Dermis blood vessel endothelial cell (primary cell): Measurements from ENCODE around the gene SCYL3. TPM values are rescaled to one million over a fixed set of nuclear protein-coding genes. Genes with fewer than 3 reads are reported as not detected.
"Not testable (repeated sequence)": the region's sequence is repeated elsewhere in the genome, so short reads cannot be mapped to it uniquely, and the experiment has no call there.

Experiments used
- DNase-seq: peaks from one replicate; pipeline ENCODE4 v3.0.0; 2010
- total RNA-seq: library from RNA; depleted of rRNA; stranded (reverse); fragments of >200 nt; gene quantifications from 2 replicates; pipeline ENCODE4 v1.2.3, GENCODE V29; 2014

The SCYL3 gene, protein sequence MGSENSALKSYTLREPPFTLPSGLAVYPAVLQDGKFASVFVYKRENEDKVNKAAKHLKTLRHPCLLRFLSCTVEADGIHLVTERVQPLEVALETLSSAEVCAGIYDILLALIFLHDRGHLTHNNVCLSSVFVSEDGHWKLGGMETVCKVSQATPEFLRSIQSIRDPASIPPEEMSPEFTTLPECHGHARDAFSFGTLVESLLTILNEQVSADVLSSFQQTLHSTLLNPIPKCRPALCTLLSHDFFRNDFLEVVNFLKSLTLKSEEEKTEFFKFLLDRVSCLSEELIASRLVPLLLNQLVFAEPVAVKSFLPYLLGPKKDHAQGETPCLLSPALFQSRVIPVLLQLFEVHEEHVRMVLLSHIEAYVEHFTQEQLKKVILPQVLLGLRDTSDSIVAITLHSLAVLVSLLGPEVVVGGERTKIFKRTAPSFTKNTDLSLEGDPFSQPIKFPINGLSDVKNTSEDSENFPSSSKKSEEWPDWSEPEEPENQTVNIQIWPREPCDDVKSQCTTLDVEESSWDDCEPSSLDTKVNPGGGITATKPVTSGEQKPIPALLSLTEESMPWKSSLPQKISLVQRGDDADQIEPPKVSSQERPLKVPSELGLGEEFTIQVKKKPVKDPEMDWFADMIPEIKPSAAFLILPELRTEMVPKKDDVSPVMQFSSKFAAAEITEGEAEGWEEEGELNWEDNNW
- total RNA-seq = 8.3 and 11.6 TPM in 2 replicates

DNA sequence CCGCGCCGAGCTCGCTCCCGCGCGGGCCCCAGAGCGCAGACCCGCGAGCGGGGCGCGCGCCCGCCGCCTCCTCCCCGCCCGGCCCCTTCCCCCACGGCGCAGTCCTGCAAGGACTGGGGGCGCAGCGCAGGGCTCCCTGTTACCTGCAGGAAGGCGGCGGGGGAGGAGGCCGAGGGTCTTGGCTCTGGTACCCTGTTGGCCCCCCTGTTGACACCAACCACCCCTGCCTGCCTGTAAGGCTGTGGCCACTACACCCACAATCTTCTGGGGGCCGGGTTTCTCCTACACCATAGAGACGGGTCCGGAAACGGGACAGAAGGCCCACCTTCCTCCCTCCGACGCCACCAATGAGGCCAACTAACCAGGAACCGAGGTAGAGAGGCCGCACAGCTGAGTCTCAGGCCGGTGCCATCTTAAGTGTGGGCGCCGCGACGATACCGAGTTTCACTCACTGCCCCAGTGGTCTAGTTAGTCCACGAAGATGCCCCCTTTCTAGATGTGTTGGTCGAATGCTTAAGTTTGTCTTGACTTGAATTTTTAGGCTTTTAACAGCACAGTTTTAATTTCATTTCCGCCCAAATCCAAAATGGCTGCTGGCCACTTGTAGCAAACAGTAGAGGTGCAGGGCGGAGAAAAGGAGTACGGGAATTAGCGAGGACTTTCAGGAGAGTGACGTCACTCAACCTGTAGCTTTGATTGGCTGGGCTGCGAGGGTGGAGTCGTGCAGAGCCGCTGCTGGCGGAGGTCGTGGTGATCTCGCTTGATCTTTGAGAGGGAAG lies at the start of gene SCYL3:
Gene SCYL3 (minus strand): TSS at position 252 of the 779 bp plus-strand sequence. CDS start 5,056 bp downstream, outside the sequence.
- peak; percentile 98 for DNase-seq

DNA sequence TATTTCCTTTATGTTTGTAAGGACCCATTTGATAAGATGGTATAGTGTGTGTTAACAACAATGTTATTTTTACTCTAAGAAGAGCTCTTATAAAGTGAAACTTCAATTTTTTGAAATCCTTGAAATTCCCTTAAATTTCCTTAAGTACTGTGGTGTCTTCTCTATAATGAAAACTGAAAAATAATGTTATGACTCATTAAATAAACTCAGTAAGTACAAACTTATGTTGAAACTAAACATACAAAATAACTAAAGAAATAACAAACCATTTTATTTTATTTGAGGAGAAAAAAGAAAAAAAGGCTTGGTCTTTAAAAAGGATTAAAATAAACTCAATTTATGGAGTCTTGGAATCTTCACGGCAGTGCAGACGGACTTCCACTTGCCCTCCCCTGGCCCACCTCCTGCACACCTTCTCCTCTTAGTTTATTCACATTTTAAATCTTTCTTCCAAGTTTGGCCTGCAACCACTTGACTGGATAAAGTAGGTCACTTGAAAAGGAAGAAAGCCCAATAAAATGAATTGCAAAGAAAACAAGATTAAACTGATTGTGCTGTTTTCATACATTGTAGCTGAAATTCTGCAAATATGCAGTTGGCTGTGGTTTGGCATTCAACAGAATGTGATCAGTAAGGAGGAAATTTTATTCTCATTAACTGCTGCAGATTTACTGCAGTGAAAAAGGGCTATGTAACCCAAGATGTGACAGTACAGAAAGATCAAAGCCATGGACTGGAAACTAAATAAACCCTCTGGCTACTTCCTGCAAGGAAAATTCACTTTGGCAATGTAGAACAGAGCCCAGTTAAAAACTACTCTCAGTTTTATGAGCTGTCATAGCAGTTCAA lies 48.5 kb upstream of the SCYL3 start:
- no peak for DNase-seq

GRCh38 chr1:169933984-169934725 lies 40.5 kb upstream of the SCYL3 start:
- DNase-seq = peak; percentile 71

DNA sequence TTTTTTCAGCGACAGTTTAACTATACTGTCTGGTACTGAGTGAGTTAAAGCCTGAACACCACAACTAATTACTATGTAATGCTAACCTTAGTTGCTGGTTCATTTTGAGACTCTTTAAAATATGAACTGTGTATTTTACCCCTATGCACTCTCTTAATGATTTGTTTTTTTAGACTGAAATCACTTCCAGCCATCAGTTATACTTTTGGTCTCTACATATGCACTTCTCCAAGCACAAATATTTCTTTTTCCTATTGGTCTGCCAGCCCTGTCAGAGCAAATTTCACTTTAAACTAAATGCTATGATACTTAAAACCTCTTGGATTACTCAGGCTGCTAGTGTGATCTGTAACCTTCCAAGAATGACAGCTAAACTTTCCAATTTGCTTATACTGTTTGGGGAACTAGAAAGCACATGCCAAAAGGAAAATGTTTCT lies 38.1 kb upstream of the SCYL3 start:
- DNase-seq = no peak

GRCh38 chr1:169929210-169929526 lies 35.5 kb upstream of the SCYL3 start:
- no peak for DNase-seq

- peak; percentile 71 for DNase-seq
Observed at GRCh38 chr1:169928438-169929209, 34.9 kb upstream of the SCYL3 start.

GRCh38 chr1:169925505-169926482 lies 32.1 kb upstream of the SCYL3 start:
- DNase-seq = no peak

DNA sequence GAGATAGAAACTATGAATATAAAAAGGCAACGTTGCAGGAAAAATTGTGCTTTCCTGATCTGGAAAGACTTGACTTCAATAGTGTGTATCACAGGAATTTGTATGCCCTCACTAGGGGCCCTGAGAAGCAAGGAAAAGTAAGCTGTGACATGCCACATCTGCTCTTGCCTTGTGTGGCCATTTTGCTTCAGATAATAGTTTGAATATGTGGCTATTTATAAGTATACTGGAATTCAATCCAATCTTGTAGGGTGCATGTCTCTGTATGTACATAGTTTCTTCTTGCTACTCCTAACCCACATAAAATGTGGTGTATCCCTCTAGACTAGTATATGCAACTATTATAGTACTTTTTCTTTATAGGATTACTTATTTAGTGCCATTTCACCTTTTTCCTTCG lies 31.1 kb upstream of the SCYL3 start:
- no peak for DNase-seq

- DNase-seq = no peak
Observed at GRCh38 chr1:169924063-169924462, 30.4 kb upstream of the SCYL3 start.

DNA sequence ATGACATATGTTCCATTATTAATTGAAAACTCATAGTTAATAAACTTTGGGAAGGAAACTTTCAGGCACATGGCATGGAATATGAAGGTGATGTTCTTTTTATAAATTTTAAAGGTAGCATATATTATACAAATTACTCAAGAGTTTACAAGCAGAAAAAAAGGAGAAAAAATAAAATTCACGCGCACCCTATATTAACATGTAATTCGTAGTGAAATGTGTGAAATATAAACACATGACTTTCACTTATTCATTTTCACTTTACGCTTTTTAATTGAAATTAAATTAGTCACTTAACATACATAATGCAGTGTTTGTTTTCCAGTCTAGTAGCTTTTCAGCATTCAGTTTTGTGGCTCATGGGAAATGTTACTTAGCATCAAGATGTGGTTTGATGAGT lies 27.4 kb upstream of the SCYL3 start:
- no peak for DNase-seq

- no peak for DNase-seq
Observed at GRCh38 chr1:169918927-169919326, 25.2 kb upstream of the SCYL3 start.

GRCh38 chr1:169918220-169918619 lies 24.5 kb upstream of the SCYL3 start:
- not testable (repeated sequence) for DNase-seq

DNA sequence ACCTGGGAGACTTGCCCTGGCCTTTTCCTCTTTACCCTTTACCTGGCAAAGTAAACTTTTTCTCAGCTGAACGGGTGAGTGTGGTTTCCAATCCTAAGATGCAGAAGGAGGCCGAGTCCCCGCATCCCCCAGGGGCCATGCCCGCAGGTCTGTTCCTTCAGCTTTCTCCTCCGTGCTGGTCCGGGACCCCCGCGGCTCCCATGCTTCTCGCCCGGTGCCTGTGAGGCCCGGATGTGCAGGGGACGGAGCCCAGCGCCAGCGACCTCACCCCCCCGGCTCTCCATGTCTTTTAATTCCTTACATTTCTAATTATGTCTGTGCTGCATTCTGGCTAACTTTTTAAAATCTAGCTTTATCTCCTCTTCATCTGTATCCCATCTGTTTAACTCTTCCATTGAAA lies 21.5 kb upstream of the SCYL3 start:
- no peak for DNase-seq

GRCh38 chr1:169914531-169914930 lies 20.8 kb upstream of the SCYL3 start:
- DNase-seq = no peak

GRCh38 chr1:169909499-169909898 lies 15.8 kb upstream of the SCYL3 start:
- DNase-seq = no peak

- peak; percentile 63 for DNase-seq
Observed at GRCh38 chr1:169906938-169907337, 13.2 kb upstream of the SCYL3 start.

GRCh38 chr1:169904834-169905233 lies 11.1 kb upstream of the SCYL3 start:
- no peak for DNase-seq

DNA sequence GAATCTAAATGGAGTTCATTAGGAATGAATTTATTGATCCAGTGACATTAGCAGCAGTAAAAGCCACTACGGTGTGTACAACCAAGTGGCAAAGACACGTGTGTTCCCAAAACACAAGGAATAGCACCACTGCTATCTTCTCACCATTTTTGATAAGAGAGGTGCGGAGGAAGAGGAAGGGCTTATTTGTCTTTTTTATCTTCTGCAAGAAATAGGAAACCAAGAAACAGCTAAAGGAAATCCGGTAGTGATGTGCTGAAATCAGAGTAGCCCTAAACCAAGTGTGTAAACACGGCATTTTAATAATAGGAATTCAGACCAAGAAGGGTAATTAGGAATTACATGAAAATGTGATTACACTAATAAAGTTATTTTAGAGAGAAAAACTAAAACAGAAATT lies 9.1 kb upstream of the SCYL3 start:
- DNase-seq = no peak

- DNase-seq = no peak
Observed at GRCh38 chr1:169901115-169901514, 7.4 kb upstream of the SCYL3 start.

DNA sequence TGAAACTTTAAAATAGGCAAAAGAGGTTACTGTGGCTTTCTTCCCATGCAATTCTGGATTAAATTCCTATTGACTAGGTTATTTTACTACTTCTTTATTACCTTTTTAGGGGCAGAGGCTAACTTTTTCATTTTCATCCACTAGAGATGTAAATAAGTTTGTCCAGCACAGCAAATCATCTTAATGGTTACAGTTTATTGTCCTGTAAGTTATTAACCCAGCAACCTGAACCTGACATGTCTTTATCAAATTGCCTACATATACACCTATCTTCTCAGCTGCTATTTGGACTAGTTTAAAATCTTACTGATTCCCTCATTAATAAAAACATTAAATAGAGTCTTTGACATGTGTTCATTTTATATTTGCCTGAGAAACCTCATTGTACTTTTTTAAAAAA lies 6.9 kb upstream of the SCYL3 start:
- no peak for DNase-seq
